Osteocyte (in vitro differentiated cells): ENCODE results near the gene NFIA. TPM values are rescaled to one million over a fixed set of nuclear protein-coding genes. Genes with fewer than 3 reads are reported as not detected.
A peak's percentile ranks its signal among the peaks of the same experiment; 100 is the strongest.

Experiments
- DNase-seq: peaks from one replicate; pipeline ENCODE4 v3.0.0; 2021; ENCODE audit warnings: mixed read lengths; ENCODE audit not compliant: unreplicated experiment; ENCODE audit errors: extremely low spot score
- H3K27ac Mint-ChIP-seq: one replicate; pipeline ENCODE4 v1.8.0; 2021; ENCODE audit warnings: mild to moderate bottlenecking, mixed read lengths; ENCODE audit not compliant: unreplicated experiment
- H3K27me3 Mint-ChIP-seq: one replicate; pipeline ENCODE4 v1.8.0; 2021; ENCODE audit warnings: mixed read lengths; ENCODE audit not compliant: unreplicated experiment
- H3K36me3 Mint-ChIP-seq: one replicate; pipeline ENCODE4 v1.8.0; 2021; ENCODE audit warnings: mixed read lengths; ENCODE audit not compliant: unreplicated experiment
- H3K4me1 Mint-ChIP-seq: one replicate; pipeline ENCODE4 v1.8.0; 2021; ENCODE audit warnings: mixed read lengths; ENCODE audit not compliant: unreplicated experiment
- H3K4me3 Mint-ChIP-seq: one replicate; pipeline ENCODE4 v1.8.0; 2021; ENCODE audit warnings: mild to moderate bottlenecking, moderate library complexity, mixed read lengths; ENCODE audit not compliant: unreplicated experiment
- H3K9me3 Mint-ChIP-seq: one replicate; pipeline ENCODE4 v1.8.0; 2021; ENCODE audit warnings: mixed read lengths; ENCODE audit not compliant: unreplicated experiment
- total RNA-seq: library from RNA; stranded (reverse); gene quantifications from 2 replicates; pipeline ENCODE4 v1.2.1, GENCODE V29; 2021
- TF ChIP-seq, protein P1 (sequence below): fragments of 200-600 bp; sonication (generic); IDR thresholded peaks from 2 replicates; pipeline ENCODE4 v1.5.0; 2021; ENCODE audit warnings: antibody characterized with exemption, mild to moderate bottlenecking, moderate library complexity

The NFIA gene
- total RNA-seq, 1 donor from 2014 or later, result 46.7 TPM

DNA sequence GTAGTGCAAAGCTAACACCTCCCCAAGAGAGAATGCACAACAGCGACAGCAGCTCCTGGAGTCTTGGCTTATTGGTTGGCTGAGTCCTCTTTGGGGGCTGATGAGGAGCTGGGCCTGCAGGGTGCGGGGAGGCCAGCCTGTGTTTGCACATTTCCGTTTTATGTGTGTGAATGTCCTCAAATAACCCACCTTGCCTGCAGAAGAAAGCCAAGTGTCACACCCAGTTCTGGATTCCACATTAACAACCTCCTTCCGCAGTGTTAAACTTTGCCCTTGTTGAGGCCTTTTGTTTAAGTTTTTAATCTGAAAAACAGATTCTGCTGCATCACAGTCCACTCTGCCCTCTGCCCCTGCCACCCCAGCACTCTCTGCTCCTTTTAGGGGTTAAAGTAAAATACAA is 368.1 kb downstream of the NFIA start:
- H3K9me3 Mint-ChIP-seq, result no peaks in the 10 kb centered on the region
- H3K36me3 Mint-ChIP-seq, result peaks cover 8% of the 10 kb centered on the region
- DNase-seq, result no peak

DNA sequence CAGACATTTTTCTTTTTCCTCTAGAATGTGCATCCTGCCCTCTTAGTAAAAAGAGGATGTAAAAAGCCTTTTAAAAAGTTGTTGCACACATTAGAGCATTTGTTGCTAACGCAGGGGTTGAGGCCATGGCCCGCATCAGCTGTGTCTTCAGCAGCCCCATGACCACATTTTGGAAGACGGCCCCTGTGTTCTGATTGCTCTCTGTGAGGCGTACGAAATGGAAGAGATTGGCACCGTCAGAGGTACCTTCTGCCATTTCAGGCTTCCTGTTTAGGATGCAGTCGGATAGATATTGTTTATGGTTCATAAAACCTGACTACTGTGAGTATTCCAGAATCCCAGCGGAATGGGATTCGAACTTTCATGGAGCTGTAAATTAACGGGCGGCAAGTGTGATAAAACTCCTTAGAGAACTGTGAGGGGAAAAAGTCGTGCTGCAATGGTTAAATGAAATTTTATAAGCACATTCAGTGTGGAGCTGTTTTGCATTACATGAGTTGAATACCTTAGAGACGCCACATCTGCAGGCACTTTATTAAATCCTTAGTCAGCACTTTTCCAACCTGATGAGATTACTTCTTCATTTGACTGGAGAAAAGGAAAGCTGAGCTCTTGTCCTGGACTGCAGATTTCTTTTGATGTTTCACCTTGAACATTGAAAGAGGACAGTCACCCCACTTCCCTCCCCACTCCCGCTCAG is 368.7 kb downstream of the NFIA start:
- no peaks in the 10 kb centered on the region for H3K9me3 Mint-ChIP-seq
- no peaks in the 10 kb centered on the region for H3K27me3 Mint-ChIP-seq
- H3K36me3 Mint-ChIP-seq, result peaks cover 13% of the 10 kb centered on the region
- H3K27ac Mint-ChIP-seq, result peak overlapping the region; percentile 94
- H3K4me3 Mint-ChIP-seq, result no peak overlapping the region
- H3K4me1 Mint-ChIP-seq, result peaks cover 50% of the 10 kb centered on the region
- TF ChIP-seq, protein P1, sequence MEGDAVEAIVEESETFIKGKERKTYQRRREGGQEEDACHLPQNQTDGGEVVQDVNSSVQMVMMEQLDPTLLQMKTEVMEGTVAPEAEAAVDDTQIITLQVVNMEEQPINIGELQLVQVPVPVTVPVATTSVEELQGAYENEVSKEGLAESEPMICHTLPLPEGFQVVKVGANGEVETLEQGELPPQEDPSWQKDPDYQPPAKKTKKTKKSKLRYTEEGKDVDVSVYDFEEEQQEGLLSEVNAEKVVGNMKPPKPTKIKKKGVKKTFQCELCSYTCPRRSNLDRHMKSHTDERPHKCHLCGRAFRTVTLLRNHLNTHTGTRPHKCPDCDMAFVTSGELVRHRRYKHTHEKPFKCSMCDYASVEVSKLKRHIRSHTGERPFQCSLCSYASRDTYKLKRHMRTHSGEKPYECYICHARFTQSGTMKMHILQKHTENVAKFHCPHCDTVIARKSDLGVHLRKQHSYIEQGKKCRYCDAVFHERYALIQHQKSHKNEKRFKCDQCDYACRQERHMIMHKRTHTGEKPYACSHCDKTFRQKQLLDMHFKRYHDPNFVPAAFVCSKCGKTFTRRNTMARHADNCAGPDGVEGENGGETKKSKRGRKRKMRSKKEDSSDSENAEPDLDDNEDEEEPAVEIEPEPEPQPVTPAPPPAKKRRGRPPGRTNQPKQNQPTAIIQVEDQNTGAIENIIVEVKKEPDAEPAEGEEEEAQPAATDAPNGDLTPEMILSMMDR, result no peak
- no peak for DNase-seq

More for the DNA sequence above, 368.1 kb downstream of the NFIA start:
- peaks cover 50% of the 10 kb centered on the region for H3K4me1 Mint-ChIP-seq
- no peak overlapping the region for H3K4me3 Mint-ChIP-seq
- H3K27me3 Mint-ChIP-seq, result no peaks in the 10 kb centered on the region
- TF ChIP-seq, protein P1, result no peak
- peak overlapping the region; percentile 94 for H3K27ac Mint-ChIP-seq

DNA sequence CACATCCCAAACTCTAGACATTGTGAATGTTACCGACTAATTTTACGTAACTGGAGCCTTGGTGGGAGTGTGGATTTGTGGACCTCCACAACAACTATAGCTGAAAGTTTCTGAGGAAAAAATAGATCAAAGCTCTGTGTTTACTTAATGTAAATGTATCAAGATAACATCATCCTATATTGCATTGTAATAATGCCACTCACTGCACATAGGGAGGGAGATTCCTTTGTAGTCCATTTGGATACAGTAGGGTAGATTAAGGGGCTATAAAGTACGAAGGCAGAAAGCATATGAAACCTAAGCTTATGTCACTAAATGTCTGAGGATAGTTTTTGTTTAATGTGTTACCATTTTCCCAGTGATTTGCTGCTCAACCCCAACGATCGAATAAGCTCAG is 369.2 kb downstream of the NFIA start:
- Mint-ChIP-seq H3K4me1 (peaks cover 45% of the 10 kb centered on the region), H3K4me3 (no peak overlapping the region)

DNA sequence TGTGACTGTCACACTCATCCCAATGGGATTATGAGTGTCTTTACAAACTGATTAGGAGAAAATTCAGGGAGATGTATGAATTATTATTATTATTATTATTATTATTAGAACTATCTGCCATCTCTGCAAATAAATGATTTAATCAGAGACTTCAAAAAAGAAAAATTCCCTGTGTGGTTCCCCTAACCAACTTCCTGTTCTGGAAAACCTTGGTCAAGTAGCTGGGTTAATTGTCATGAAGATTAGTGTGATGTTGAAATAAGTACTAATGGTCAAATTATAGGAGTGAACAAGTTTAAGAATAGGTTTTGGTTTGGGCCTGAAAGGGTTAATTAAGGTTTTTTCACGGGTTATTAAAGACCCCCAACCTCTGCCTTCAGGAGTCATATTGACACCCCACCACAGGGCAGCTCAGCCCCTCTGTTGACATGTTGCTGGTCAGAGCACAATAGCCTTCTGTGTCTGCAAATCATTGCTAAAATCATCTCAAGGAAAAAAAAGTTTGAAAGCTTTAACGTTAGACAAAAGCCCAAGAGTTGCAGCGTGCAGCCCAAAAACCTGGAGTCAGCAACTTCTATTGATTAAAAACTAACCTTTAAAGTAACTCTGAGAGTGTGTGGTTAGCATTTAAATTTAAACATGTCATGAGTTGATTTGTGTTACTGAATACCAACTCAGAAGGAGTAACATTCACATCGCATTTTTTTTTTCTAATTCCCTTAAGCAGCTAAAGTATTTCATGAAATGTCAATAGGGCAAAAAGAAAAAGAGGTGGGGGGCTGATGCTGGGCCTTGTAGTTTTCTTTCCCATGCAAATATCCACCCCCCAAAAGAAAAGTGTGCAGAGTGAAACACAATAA is 370.0 kb downstream of the NFIA start:
- Mint-ChIP-seq H3K36me3 (peaks cover 17% of the 10 kb centered on the region), H3K4me3 (peak overlapping the region; percentile 36), H3K9me3 (no peaks in the 10 kb centered on the region), H3K27ac (peak overlapping the region; percentile 94), H3K27me3 (no peaks in the 10 kb centered on the region), H3K4me1 (peaks cover 42% of the 10 kb centered on the region)
- no peak for DNase-seq
- TF ChIP-seq, protein P1, result no peak

More for the DNA sequence above, 369.2 kb downstream of the NFIA start:
- peak overlapping the region; percentile 94 for H3K27ac Mint-ChIP-seq
- DNase-seq, result no peak
- TF ChIP-seq, protein P1, result no peak
- no peaks in the 10 kb centered on the region for H3K27me3 Mint-ChIP-seq
- H3K36me3 Mint-ChIP-seq, result peaks cover 13% of the 10 kb centered on the region
- H3K9me3 Mint-ChIP-seq, result no peaks in the 10 kb centered on the region
